GM12873 (cell line): ENCODE measurements around the gene FAM180A.

Experiments used
- CTCF ChIP-seq: IDR thresholded peaks from 2 replicates; pipeline ENCODE4 v1.5.1; 2012; ENCODE audit warnings: low read depth, mild to moderate bottlenecking, moderate library complexity, low read length, control low read depth; ENCODE audit not compliant: insufficient read depth; ENCODE audit errors: missing control alignments

The FAM180A gene

DNA sequence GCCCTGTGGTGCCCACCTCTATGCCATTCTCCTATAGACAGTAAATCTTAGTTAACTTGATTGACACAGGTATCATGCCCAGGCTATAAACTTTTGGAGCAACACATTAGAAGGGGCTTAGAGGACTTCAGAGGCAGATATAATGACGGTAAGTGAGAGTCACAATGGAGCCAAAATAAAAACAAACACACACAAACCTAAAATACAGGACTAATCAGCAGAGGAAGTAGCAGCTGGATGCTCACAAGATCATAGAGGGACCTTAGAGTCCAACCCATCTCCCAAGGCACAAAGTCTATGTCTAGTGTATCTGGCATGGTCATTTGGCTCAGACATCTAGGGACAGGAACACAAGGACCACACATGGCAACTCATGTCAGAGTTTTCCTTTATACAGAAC is 32.9 kb downstream of the FAM180A start:
- TF ChIP-seq CTCF: no peak

DNA sequence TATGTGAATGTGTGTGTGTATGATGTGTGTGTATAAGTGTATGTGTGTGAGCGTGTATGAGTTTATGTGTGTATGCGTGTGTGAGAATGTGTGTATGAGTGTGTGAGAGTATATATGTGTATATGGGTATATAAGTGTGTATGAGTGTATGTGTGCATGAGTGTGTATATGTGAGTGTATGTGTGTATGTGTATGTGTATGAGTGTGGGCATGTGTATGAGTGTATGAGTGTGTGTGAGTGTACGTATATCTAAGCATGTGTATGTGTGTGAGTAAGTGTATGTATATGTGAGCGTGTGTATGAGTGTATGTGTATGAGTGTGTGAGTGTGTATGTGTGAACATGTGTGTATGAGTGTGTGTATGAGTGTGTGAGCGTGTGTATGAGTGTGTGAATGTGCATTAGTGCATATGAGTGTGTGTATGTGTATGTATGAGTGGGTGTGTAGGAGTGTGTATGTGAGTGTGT is 33.5 kb downstream of the FAM180A start:
- no peak for TF ChIP-seq CTCF

DNA sequence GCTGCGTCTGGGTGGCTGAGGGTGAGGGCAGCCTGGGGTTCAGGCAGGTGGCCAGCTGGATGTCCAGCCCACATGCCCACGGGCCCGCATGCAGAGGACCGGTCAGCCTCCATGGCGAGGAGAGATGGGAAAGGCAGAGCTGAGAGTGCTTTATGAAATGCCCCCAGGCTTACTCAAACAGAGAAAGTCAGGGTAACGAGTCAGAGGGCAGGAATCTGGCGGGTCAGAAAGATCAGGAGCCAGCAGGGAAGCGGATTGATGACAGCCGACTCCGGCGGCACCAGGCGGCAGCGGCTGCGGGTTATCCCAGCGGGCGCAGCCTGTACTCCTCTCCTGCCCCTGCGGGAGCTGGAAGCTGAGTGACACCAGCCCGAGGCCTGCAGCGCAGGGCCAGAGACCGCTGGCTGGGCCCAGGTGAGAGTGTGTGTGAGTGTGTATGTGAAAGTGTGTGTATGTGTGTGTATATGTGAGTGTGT is 34.0 kb downstream of the FAM180A start:
- TF ChIP-seq CTCF: no peak

- no peak for TF ChIP-seq CTCF
These were observed 34.7 kb downstream of the FAM180A start for GRCh38 chr7:135713836-135714470.

DNA sequence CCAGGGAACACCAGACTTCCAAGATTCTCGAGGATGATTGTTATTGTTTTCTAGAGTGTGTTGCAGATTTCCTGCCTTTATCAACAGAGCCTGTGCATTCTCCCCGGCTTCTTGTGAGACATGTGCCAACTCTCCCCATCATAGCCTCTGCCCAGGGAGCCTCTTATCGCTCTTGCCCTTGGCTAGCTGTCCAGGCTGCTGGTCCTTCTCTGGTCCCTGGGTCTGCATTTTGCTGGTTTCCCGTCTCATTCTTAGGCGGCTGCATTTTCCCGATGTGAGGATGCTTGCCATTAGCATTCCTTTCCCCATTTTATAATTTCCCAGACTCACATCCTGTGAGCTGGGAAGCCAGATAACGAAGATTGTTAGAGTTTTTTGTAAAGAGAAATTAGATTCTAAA is 35.8 kb downstream of the FAM180A start:
- no peak for TF ChIP-seq CTCF

DNA sequence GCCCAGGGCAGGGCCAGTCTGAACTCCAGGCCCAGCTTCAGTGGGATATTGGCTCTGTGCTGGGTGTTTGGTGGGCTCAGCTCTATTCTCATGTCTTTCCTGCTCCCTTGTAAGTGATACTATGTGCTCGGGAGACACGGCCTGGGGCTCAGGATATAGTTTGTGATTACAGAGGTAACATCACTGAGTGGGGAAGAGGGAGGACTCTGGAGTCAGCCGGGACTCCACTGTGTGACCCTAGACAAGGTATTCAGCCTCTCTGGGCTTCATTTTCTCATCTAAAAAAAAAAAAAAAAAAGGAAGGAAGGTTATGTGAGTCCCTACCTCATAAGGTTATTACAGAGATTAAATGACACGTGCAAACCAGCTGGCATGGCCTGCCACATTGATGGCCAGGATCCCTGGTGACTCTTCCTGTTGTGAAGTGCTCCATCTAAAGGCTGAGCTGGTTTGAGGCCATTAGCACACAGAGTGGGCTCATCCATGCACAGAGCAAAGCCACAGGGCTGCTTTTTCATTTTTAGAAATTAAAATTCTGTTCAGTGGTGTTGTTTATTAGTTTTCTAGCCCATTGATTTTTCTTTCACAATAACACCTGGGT is 36.3 kb downstream of the FAM180A start:
- no peak for TF ChIP-seq CTCF

DNA sequence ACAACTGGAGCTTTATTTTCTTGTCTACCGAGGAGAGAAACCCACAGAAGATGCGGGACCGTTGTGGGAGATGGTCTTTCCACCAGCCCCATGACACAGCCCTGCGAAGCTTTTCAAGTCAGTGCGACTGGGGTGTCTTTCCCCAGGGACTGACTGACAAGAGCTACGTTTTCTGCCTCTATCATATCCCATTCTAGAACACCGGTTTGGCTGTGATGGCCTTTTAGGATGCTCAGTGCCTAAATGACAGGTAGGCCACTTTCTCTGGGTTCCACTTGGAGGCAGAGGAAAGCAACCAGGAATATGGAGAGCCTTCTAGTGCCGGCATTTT is 37.5 kb downstream of the FAM180A start:
- no peak for TF ChIP-seq CTCF
